Measurements from ENCODE around the gene PTPN20. TPM values are rescaled to one million over a fixed set of nuclear protein-coding genes. Genes with fewer than 3 reads are reported as not detected.

The PTPN20 gene
- total RNA-seq, 2 donors from 2014 or later, result 2.1 to 6.6 TPM

DNA sequence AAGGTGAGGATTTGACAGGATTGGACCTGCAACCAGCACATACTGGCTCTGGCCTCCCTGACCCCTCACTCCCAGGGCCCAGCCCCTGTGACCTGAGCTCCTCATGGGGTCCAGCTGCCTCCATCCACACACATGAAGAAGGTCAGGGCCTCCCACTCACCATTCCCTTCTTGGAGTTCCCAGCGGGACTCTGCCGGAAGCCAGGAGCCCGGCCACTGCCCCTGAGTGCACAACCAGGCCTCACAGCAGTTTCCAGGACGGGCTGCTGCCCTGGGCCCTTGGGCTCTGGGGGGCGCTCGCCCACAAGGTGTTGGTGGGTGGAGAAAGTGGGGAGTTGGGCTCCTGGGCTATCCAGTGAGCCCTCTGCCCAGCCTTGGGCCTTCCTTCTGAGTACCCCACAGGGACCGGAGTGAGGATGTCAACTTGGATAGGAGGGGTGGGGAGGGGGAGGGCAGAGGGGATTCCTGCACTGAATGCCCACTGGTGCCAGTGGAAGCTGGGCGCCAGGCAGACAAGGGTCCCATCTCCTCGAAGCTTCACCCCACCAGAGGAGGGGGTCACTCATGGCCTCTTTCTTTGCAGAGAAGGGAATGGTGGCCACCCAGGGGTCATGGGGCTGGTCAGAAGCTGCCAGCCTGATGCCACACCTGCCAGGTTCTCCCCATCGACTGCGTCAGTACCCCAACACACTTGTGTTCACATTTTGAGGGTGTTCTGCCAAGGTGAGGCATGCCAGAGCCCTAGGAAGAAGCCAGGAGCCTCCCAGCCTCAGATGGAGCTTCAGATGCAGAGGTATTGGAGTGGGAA lies 115.3 kb downstream of the PTPN20 start:
- TF ChIP-seq, protein P1, sequence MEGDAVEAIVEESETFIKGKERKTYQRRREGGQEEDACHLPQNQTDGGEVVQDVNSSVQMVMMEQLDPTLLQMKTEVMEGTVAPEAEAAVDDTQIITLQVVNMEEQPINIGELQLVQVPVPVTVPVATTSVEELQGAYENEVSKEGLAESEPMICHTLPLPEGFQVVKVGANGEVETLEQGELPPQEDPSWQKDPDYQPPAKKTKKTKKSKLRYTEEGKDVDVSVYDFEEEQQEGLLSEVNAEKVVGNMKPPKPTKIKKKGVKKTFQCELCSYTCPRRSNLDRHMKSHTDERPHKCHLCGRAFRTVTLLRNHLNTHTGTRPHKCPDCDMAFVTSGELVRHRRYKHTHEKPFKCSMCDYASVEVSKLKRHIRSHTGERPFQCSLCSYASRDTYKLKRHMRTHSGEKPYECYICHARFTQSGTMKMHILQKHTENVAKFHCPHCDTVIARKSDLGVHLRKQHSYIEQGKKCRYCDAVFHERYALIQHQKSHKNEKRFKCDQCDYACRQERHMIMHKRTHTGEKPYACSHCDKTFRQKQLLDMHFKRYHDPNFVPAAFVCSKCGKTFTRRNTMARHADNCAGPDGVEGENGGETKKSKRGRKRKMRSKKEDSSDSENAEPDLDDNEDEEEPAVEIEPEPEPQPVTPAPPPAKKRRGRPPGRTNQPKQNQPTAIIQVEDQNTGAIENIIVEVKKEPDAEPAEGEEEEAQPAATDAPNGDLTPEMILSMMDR (IDR thresholded peaks at IDR 0.05), result no peak
- Histone ChIP-seq H3K9me3 (no peaks in the 10 kb centered on the region), H3K4me3 (no peak overlapping the region), H3K36me3 (no peaks in the 10 kb centered on the region), H3K4me1 (ENCODE audit: control insufficient read depth in 1 of 2, low read depth in 2 of 2) (no peaks in the 10 kb centered on the region), H3K27ac (no peak overlapping the region), H3K27me3 (replicated peaks; ENCODE audit: insufficient read depth) (no peaks in the 10 kb centered on the region)
- no peak for DNase-seq (ENCODE audit: low spot score)
- ATAC-seq (ENCODE audit: insufficient number of reproducible peaks, low FRiP score, low read depth), result no peak

GRCh38 chr10:47027108-47027783 lies 116.0 kb downstream of the PTPN20 start:
- Histone ChIP-seq H3K27ac (no peak overlapping the region), H3K27me3 (replicated peaks; ENCODE audit: insufficient read depth) (no peaks in the 10 kb centered on the region), H3K4me1 (ENCODE audit: control insufficient read depth in 1 of 2, low read depth in 2 of 2) (no peaks in the 10 kb centered on the region), H3K9me3 (no peaks in the 10 kb centered on the region), H3K4me3 (no peak overlapping the region), H3K36me3 (no peaks in the 10 kb centered on the region)
- TF ChIP-seq, protein P1 (IDR thresholded peaks at IDR 0.05), result no peak
- ATAC-seq (ENCODE audit: insufficient number of reproducible peaks, low FRiP score, low read depth) (no peak), DNase-seq (ENCODE audit: low spot score) (no peak)

- H3K27ac ChIP-seq, result no peak overlapping the region
- no peaks in the 10 kb centered on the region for H3K36me3 ChIP-seq
- no peaks in the 10 kb centered on the region for H3K4me1 ChIP-seq (ENCODE audit: control insufficient read depth in 1 of 2, low read depth in 2 of 2)
- no peak overlapping the region for H3K4me3 ChIP-seq
- ATAC-seq (ENCODE audit: insufficient number of reproducible peaks, low FRiP score, low read depth) (no peak), DNase-seq (ENCODE audit: low spot score) (no peak)
- TF ChIP-seq, protein P1 (IDR thresholded peaks at IDR 0.05), result no peak
- H3K27me3 ChIP-seq (replicated peaks; ENCODE audit: insufficient read depth), result no peaks in the 10 kb centered on the region
- no peaks in the 10 kb centered on the region for H3K9me3 ChIP-seq
These were observed 116.6 kb downstream of the PTPN20 start for GRCh38 chr10:47027784-47028260.

DNA sequence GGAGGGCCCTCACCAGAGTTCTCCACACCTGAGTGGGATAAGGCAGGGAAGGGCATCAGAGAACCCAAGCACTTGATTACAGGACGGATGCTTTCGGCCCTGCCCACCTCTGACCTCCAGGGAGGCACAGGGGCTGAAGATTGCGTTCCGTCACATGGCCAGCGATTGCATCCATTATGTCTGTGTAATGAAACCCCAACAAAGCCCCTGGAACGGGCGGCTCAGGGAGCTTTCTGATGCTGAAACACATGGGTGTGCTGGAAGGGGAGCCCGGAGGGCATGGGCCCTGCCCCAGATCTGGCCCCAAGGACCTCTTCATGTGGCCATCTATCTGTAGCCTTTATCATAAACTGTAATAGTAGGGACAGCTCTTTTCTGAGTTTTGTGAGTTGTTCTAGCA lies 117.2 kb downstream of the PTPN20 start:
- H3K9me3 ChIP-seq, result no peaks in the 10 kb centered on the region
- no peak overlapping the region for H3K4me3 ChIP-seq
- no peaks in the 10 kb centered on the region for H3K27me3 ChIP-seq (replicated peaks; ENCODE audit: insufficient read depth)
- no peak overlapping the region for H3K27ac ChIP-seq
- no peaks in the 10 kb centered on the region for H3K36me3 ChIP-seq
- ATAC-seq (ENCODE audit: insufficient number of reproducible peaks, low FRiP score, low read depth) (no peak), DNase-seq (ENCODE audit: low spot score) (no peak)
- TF ChIP-seq, protein P1 (IDR thresholded peaks at IDR 0.05), result no peak
- H3K4me1 ChIP-seq (ENCODE audit: control insufficient read depth in 1 of 2, low read depth in 2 of 2), result no peaks in the 10 kb centered on the region

GRCh38 chr10:47029181-47030009 lies 118.2 kb downstream of the PTPN20 start:
- TF ChIP-seq, protein P1 (IDR thresholded peaks at IDR 0.05), result no peak
- no peaks in the 10 kb centered on the region for H3K9me3 ChIP-seq
- no peak overlapping the region for H3K4me3 ChIP-seq
- no peaks in the 10 kb centered on the region for H3K27me3 ChIP-seq (replicated peaks; ENCODE audit: insufficient read depth)
- no peak overlapping the region for H3K27ac ChIP-seq
- H3K36me3 ChIP-seq, result no peaks in the 10 kb centered on the region
- ATAC-seq (ENCODE audit: insufficient number of reproducible peaks, low FRiP score, low read depth), result no peak
- H3K4me1 ChIP-seq (ENCODE audit: control insufficient read depth in 1 of 2, low read depth in 2 of 2), result no peaks in the 10 kb centered on the region
- DNase-seq (ENCODE audit: low spot score), result no peak
